NB4 (cell line): ENCODE data around the gene UBA1.
"Not testable (repeated sequence)": the region's sequence is repeated elsewhere in the genome, so short reads cannot be mapped to it uniquely, and the experiment has no call there.

Experiments
- TF ChIP-seq, protein P1 (sequence below): IDR thresholded peaks from one replicate; pipeline ENCODE4 v1.5.1; 2012; ENCODE audit warnings: low read depth, low read length
- TF ChIP-seq, protein P2 (sequence below): IDR thresholded peaks from 2 replicates; pipeline ENCODE4 v1.6.1; 2011; ENCODE audit warnings: low read depth, low read length

DNA sequence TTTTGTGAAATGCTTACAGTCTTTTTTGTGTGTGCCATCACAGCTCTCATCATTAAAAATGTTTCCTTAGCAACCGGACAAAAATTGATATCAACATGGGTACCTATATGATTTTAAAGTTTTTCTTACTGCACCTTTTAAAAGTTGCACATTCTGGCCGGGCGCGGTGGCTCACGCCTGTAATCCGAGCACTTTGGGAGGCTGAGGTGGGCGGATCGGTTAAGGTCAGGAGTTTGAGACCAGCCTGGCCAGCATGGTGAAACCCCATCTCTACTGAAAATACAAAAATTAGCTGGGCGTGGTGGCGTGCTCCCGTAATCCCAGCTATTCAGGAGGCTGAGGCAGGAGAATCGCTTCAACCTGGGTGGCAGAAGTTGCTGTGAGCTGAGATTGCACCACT is 64.0 kb downstream of the UBA1 start:
- TF ChIP-seq, protein P1, sequence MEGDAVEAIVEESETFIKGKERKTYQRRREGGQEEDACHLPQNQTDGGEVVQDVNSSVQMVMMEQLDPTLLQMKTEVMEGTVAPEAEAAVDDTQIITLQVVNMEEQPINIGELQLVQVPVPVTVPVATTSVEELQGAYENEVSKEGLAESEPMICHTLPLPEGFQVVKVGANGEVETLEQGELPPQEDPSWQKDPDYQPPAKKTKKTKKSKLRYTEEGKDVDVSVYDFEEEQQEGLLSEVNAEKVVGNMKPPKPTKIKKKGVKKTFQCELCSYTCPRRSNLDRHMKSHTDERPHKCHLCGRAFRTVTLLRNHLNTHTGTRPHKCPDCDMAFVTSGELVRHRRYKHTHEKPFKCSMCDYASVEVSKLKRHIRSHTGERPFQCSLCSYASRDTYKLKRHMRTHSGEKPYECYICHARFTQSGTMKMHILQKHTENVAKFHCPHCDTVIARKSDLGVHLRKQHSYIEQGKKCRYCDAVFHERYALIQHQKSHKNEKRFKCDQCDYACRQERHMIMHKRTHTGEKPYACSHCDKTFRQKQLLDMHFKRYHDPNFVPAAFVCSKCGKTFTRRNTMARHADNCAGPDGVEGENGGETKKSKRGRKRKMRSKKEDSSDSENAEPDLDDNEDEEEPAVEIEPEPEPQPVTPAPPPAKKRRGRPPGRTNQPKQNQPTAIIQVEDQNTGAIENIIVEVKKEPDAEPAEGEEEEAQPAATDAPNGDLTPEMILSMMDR, result not testable (repeated sequence)
- TF ChIP-seq, protein P2, sequence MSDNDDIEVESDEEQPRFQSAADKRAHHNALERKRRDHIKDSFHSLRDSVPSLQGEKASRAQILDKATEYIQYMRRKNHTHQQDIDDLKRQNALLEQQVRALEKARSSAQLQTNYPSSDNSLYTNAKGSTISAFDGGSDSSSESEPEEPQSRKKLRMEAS, result not testable (repeated sequence)
